ENCODE results near the gene PPARA. TPM values are rescaled to one million over a fixed set of nuclear protein-coding genes. Genes with fewer than 3 reads are reported as not detected.

The PPARA gene
- polyA plus RNA-seq, 1 donor from 2014 or later, result 0.43 TPM

GRCh38 chr22:46113910-46114517 lies 36.3 kb upstream of the PPARA start:
- Histone ChIP-seq H3K4me2 (ENCODE audit: low read length) (no peak overlapping the region), H4K20me1 (ENCODE audit: insufficient read depth) (no peaks in the 10 kb centered on the region), H3K27me3 (ENCODE audit: insufficient read depth, low read depth, low read length) (no peaks in the 10 kb centered on the region), H3K79me2 (replicated peaks; ENCODE audit: insufficient read depth, low read length) (no peaks in the 10 kb centered on the region), H3F3A (ENCODE audit: insufficient read depth, low read length, poor library complexity, severe bottlenecking) (no peaks in the 10 kb centered on the region), H3K9ac (ENCODE audit: low read length) (no peak overlapping the region), H2AFZ (ENCODE audit: low read depth, low read length) (no peak overlapping the region), H3K27ac (ENCODE audit: low read length) (no peak overlapping the region), H3K9me2 (ENCODE audit: insufficient read depth, low read length) (no peaks in the 10 kb centered on the region), H3K4me3 (ENCODE audit: low read length) (no peak overlapping the region), H3K36me3 (ENCODE audit: insufficient read depth, low read length) (no peaks in the 10 kb centered on the region), H3K9me3 (ENCODE audit: low read length) (no peaks in the 10 kb centered on the region)
- no peak for TF ChIP-seq TAF1 (IDR thresholded peaks at IDR 0.05; ENCODE audit: low read depth)
- no peak for TF ChIP-seq REST (IDR thresholded peaks at IDR 0.05; ENCODE audit: borderline replicate concordance)
- TF ChIP-seq EP300 (conservative IDR thresholded peaks at IDR 0.05; ENCODE audit: poor library complexity, severe bottlenecking), result no peak
- TF ChIP-seq MXI1 (conservative IDR thresholded peaks at IDR 0.05; ENCODE audit: poor library complexity, severe bottlenecking), result no peak
- no peak for TF ChIP-seq EZH2 (IDR thresholded peaks at IDR 0.05; ENCODE audit: borderline replicate concordance, insufficient read depth, low read length, poor library complexity, severe bottlenecking)
- TF ChIP-seq, protein P1, sequence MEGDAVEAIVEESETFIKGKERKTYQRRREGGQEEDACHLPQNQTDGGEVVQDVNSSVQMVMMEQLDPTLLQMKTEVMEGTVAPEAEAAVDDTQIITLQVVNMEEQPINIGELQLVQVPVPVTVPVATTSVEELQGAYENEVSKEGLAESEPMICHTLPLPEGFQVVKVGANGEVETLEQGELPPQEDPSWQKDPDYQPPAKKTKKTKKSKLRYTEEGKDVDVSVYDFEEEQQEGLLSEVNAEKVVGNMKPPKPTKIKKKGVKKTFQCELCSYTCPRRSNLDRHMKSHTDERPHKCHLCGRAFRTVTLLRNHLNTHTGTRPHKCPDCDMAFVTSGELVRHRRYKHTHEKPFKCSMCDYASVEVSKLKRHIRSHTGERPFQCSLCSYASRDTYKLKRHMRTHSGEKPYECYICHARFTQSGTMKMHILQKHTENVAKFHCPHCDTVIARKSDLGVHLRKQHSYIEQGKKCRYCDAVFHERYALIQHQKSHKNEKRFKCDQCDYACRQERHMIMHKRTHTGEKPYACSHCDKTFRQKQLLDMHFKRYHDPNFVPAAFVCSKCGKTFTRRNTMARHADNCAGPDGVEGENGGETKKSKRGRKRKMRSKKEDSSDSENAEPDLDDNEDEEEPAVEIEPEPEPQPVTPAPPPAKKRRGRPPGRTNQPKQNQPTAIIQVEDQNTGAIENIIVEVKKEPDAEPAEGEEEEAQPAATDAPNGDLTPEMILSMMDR (IDR thresholded peaks at IDR 0.05; ENCODE audit: poor library complexity, severe bottlenecking), result no peak
- no peak for TF ChIP-seq POLR2AphosphoS5 (IDR thresholded peaks at IDR 0.05)
- no peak for TF ChIP-seq SMC3 (conservative IDR thresholded peaks at IDR 0.05; ENCODE audit: poor library complexity)
- TF ChIP-seq RAD21 (conservative IDR thresholded peaks at IDR 0.05), result no peak

DNA sequence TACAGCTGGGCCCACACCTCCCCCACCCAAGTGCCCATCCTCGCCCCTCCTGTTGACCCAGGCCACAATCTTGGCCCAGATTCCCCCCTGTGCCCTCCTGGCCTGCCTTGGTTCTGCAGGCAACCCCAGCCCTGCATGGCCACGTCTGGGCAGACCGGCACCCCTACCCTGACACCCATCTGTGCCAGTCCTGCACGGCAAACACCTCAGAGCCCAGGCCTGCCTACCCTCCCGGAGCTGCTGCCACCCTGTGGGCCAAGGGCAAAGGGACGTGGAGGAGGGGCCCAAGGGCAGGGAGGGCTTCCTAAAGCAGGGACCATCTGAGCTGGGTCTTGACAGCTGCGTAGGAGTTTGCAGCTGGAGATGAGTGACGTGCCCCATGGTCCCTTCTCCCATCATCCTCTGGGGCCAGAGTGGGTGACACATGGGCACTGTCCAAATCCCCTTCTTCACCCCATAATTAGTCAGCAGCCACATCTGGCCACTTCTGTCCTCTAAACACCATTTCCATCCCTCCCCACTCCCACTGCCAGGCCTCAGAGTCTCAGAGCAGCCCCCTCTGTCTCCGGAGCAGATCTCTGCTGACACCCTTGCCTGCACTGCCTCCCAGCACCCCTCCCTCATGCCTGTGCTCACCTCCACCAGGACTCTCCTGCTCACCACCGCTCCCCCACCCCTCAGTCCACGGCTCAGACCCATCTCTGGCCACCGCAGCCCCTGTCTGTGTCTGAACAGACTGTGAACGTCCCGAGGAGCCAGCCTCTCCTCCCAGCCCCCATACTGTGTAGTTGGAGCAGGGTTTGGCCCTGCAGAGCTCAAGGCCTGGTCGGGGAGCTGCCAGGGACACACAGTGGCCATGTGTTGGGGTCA lies 35.6 kb upstream of the PPARA start:
- H3K27ac ChIP-seq (ENCODE audit: low read length), result no peak overlapping the region
- no peaks in the 10 kb centered on the region for H3K9me2 ChIP-seq (ENCODE audit: insufficient read depth, low read length)
- H3K4me3 ChIP-seq (ENCODE audit: low read length), result no peak overlapping the region
- H3F3A ChIP-seq (ENCODE audit: insufficient read depth, low read length, poor library complexity, severe bottlenecking), result no peaks in the 10 kb centered on the region
- no peaks in the 10 kb centered on the region for H3K79me2 ChIP-seq (replicated peaks; ENCODE audit: insufficient read depth, low read length)
- TF ChIP-seq RAD21 (conservative IDR thresholded peaks at IDR 0.05), result no peak
- TF ChIP-seq, protein P1 (IDR thresholded peaks at IDR 0.05; ENCODE audit: poor library complexity, severe bottlenecking), result no peak
- TF ChIP-seq POLR2AphosphoS5 (IDR thresholded peaks at IDR 0.05), result no peak
- TF ChIP-seq EZH2 (IDR thresholded peaks at IDR 0.05; ENCODE audit: borderline replicate concordance, insufficient read depth, low read length, poor library complexity, severe bottlenecking), result no peak
- TF ChIP-seq SMC3 (conservative IDR thresholded peaks at IDR 0.05; ENCODE audit: poor library complexity), result no peak
- no peak for TF ChIP-seq MXI1 (conservative IDR thresholded peaks at IDR 0.05; ENCODE audit: poor library complexity, severe bottlenecking)
- no peak for TF ChIP-seq TAF1 (IDR thresholded peaks at IDR 0.05; ENCODE audit: low read depth)
- no peak for TF ChIP-seq REST (IDR thresholded peaks at IDR 0.05; ENCODE audit: borderline replicate concordance)
- TF ChIP-seq EP300 (conservative IDR thresholded peaks at IDR 0.05; ENCODE audit: poor library complexity, severe bottlenecking), result no peak
- no peak overlapping the region for H3K4me2 ChIP-seq (ENCODE audit: low read length)
- H3K36me3 ChIP-seq (ENCODE audit: insufficient read depth, low read length), result no peaks in the 10 kb centered on the region
- no peaks in the 10 kb centered on the region for H4K20me1 ChIP-seq (ENCODE audit: insufficient read depth)
- no peaks in the 10 kb centered on the region for H3K27me3 ChIP-seq (ENCODE audit: insufficient read depth, low read depth, low read length)
- no peak overlapping the region for H3K9ac ChIP-seq (ENCODE audit: low read length)
- no peaks in the 10 kb centered on the region for H3K9me3 ChIP-seq (ENCODE audit: low read length)
- no peak overlapping the region for H2AFZ ChIP-seq (ENCODE audit: low read depth, low read length)
